Measurements from ENCODE around the gene UNC45B. TPM values are rescaled to one million over a fixed set of nuclear protein-coding genes. Genes with fewer than 3 reads are reported as not detected.

UNC45B gene
- total RNA-seq, 1 experiment from 2014 or later, result not detected

DNA sequence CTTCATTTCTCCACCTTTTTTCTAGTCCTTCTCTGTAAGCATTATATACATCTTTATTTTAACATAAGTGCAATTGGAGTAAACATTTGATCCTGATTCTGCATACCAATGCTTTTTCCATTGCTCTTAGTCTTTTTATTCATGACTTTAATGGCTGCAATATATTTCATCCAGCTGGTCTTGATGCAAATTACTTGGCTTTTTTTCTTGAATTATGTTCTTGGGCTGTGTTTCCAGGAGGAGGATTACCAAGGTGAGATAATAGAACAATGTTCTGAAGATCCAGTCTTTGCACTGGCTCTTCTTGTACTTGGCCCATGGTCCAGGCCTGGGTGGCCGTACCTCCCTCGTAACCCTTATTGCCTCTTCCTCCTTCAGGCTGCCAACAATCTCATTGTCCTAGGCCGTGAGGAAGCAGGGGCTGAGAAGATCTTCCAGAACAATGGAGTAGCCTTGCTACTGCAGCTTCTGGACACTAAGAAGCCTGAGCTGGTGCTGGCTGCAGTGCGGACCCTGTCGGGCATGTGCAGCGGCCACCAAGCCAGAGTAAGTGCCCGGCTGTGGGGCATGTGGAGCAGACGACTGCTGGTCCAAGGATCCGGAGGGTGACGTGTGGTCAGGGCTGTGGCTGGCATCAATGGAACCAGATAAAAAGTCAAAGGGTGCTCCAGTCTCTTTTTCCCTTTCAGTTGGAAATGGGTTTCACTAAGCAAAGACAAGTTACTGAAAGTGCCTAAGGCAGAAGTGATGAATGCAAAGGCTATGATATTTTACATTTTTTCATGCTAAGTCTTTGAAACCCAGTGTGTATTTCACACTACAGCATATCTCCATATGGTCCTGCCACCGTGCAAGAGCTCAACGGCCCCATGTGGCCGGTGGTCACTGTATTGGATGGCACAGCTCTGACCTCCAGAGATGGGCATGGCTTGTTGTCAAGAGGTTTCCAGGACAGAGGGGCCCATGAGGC, 6.9 kb downstream of the UNC45B start (continued):
- TF ChIP-seq, protein P1, sequence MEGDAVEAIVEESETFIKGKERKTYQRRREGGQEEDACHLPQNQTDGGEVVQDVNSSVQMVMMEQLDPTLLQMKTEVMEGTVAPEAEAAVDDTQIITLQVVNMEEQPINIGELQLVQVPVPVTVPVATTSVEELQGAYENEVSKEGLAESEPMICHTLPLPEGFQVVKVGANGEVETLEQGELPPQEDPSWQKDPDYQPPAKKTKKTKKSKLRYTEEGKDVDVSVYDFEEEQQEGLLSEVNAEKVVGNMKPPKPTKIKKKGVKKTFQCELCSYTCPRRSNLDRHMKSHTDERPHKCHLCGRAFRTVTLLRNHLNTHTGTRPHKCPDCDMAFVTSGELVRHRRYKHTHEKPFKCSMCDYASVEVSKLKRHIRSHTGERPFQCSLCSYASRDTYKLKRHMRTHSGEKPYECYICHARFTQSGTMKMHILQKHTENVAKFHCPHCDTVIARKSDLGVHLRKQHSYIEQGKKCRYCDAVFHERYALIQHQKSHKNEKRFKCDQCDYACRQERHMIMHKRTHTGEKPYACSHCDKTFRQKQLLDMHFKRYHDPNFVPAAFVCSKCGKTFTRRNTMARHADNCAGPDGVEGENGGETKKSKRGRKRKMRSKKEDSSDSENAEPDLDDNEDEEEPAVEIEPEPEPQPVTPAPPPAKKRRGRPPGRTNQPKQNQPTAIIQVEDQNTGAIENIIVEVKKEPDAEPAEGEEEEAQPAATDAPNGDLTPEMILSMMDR (IDR thresholded peaks at IDR 0.05 in 2 of 3, conservative IDR thresholded peaks at IDR 0.05 in 1 of 3; ENCODE audit: borderline replicate concordance in 1 of 3, insufficient read depth in 1 of 3, low read depth in 2 of 3, low read length in 2 of 3), result no peak
- no peak for TF ChIP-seq SIN3A (IDR thresholded peaks at IDR 0.05; ENCODE audit: low read depth)
- no peak for TF ChIP-seq ZFX (IDR thresholded peaks at IDR 0.05)
- TF ChIP-seq JUND (IDR thresholded peaks at IDR 0.05), result no peak
- no peak for TF ChIP-seq YY1 (IDR thresholded peaks at IDR 0.05; ENCODE audit: extremely low read depth, insufficient replicate concordance, low read depth, low read length)
- TF ChIP-seq POLR2AphosphoS5 (IDR thresholded peaks at IDR 0.05; ENCODE audit: low read depth, low read length), result no peak
- no peak for TF ChIP-seq ZNF274 (IDR thresholded peaks at IDR 0.05; ENCODE audit: low read depth, low read length)
- TF ChIP-seq, protein P2, sequence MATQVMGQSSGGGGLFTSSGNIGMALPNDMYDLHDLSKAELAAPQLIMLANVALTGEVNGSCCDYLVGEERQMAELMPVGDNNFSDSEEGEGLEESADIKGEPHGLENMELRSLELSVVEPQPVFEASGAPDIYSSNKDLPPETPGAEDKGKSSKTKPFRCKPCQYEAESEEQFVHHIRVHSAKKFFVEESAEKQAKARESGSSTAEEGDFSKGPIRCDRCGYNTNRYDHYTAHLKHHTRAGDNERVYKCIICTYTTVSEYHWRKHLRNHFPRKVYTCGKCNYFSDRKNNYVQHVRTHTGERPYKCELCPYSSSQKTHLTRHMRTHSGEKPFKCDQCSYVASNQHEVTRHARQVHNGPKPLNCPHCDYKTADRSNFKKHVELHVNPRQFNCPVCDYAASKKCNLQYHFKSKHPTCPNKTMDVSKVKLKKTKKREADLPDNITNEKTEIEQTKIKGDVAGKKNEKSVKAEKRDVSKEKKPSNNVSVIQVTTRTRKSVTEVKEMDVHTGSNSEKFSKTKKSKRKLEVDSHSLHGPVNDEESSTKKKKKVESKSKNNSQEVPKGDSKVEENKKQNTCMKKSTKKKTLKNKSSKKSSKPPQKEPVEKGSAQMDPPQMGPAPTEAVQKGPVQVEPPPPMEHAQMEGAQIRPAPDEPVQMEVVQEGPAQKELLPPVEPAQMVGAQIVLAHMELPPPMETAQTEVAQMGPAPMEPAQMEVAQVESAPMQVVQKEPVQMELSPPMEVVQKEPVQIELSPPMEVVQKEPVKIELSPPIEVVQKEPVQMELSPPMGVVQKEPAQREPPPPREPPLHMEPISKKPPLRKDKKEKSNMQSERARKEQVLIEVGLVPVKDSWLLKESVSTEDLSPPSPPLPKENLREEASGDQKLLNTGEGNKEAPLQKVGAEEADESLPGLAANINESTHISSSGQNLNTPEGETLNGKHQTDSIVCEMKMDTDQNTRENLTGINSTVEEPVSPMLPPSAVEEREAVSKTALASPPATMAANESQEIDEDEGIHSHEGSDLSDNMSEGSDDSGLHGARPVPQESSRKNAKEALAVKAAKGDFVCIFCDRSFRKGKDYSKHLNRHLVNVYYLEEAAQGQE (IDR thresholded peaks at IDR 0.05; ENCODE audit: low read depth), result no peak
- TF ChIP-seq SP1 (IDR thresholded peaks at IDR 0.05; ENCODE audit: low read depth), result no peak
- TF ChIP-seq FOSL1 (IDR thresholded peaks at IDR 0.05; ENCODE audit: low read depth), result no peak
